Fibroblast of skin of scalp (primary cell): Measurements from ENCODE around the gene KRTAP27-1. TPM values are rescaled to one million over a fixed set of nuclear protein-coding genes. Genes with fewer than 3 reads are reported as not detected.

Experiments
- DNase-seq: peaks from one replicate; pipeline ENCODE4 v3.0.0-alpha.2; 2013
- polyA plus RNA-seq, 2 experiments: library from polyadenylated mRNA; unstranded; fragments of 120-200 nt; gene quantifications; one replicate each; pipeline ENCODE4 v1.2.1, GENCODE V29; 2013; ENCODE audit not compliant: insufficient read length in 2 of 2

Gene KRTAP27-1
- not detected for polyA plus RNA-seq (2013, experiment 1 of 2; ENCODE audit: insufficient read length)
- not detected for polyA plus RNA-seq (2013, experiment 2 of 2; ENCODE audit: insufficient read length)

GRCh38 chr21:30337276-30337744, at the start of gene KRTAP27-1:
Gene KRTAP27-1 (minus strand): TSS chr21:30337694. CDS start chr21:30337668, 26 bp downstream.
- DNase-seq = no peak

- DNase-seq = no peak
Observed at GRCh38 chr21:30382201-30382600, 44.7 kb upstream of the KRTAP27-1 start.

- DNase-seq = no peak
Observed at GRCh38 chr21:30372139-30372770, 34.8 kb upstream of the KRTAP27-1 start, which contains the start of gene KRTAP13-2. Gene KRTAP13-2 (minus strand): TSS chr21:30372271. CDS start chr21:30372213, 58 bp downstream.

- DNase-seq = no peak
Observed at GRCh38 chr21:30355906-30356305, 18.4 kb upstream of the KRTAP27-1 start.

- DNase-seq = no peak
Observed at GRCh38 chr21:30354308-30355005, 17.0 kb upstream of the KRTAP27-1 start.

- no peak for DNase-seq
Observed at GRCh38 chr21:30351534-30351933, 14.0 kb upstream of the KRTAP27-1 start.

GRCh38 chr21:30349572-30349971, 12.1 kb upstream of the KRTAP27-1 start:
- peak; percentile 37 for DNase-seq

- no peak for DNase-seq
Observed at GRCh38 chr21:30348506-30348905, 11.0 kb upstream of the KRTAP27-1 start, which contains the start of gene KRTAP23-1. Gene KRTAP23-1 (minus strand): TSS chr21:30348606. CDS start chr21:30348606, 0 bp downstream.

GRCh38 chr21:30345014-30345413, 7.5 kb upstream of the KRTAP27-1 start:
- DNase-seq = no peak

GRCh38 chr21:30340714-30341573, 3.5 kb upstream of the KRTAP27-1 start:
- peak; percentile 53 for DNase-seq

GRCh38 chr21:30338717-30339116, 1.2 kb upstream of the KRTAP27-1 start:
- DNase-seq = no peak

GRCh38 chr21:30337772-30338171, 278 bp upstream of the KRTAP27-1 start:
- no peak for DNase-seq

GRCh38 chr21:30336596-30336995, 898 bp downstream of the KRTAP27-1 start:
- peak; percentile 85 for DNase-seq

GRCh38 chr21:30333736-30334135, 3.8 kb downstream of the KRTAP27-1 start:
- peak; percentile 67 for DNase-seq

- peak; percentile 81 for DNase-seq
Observed at GRCh38 chr21:30332681-30333080, 4.8 kb downstream of the KRTAP27-1 start.

GRCh38 chr21:30329203-30329875, 8.2 kb downstream of the KRTAP27-1 start:
- peak; percentile 48 for DNase-seq

GRCh38 chr21:30326390-30326789, 11.1 kb downstream of the KRTAP27-1 start:
- DNase-seq = no peak

GRCh38 chr21:30320215-30320614, 17.3 kb downstream of the KRTAP27-1 start, which contains the start of gene KRTAP26-1:
Gene KRTAP26-1 (minus strand): TSS chr21:30320315. CDS start chr21:30320035, 280 bp downstream.
- no peak for DNase-seq

GRCh38 chr21:30315701-30316100, 21.8 kb downstream of the KRTAP27-1 start:
- no peak for DNase-seq

- DNase-seq = no peak
Observed at GRCh38 chr21:30306884-30307283, 30.6 kb downstream of the KRTAP27-1 start.

GRCh38 chr21:30305136-30305535, 32.4 kb downstream of the KRTAP27-1 start:
- DNase-seq = no peak

GRCh38 chr21:30289215-30289614, 48.3 kb downstream of the KRTAP27-1 start, which contains the start of gene KRTAP25-1:
Gene KRTAP25-1 (minus strand): TSS chr21:30289514. CDS start chr21:30289490, 24 bp downstream.
- no peak for DNase-seq
